DMS53 (cell line): Measurements from ENCODE around the gene LTBP1.
A peak's percentile ranks its signal among the peaks of the same experiment; 100 is the strongest.
"Not testable (repeated sequence)": the region's sequence is repeated elsewhere in the genome, so short reads cannot be mapped to it uniquely, and the experiment has no call there.

Source experiments
- DNase-seq: peaks from one replicate; lab custom pipeline; 2025; lab: John Stamatoyannopoulos, UW

LTBP1 gene

GRCh38 chr2:33047939-33048338 is 101.2 kb downstream of the LTBP1 start:
- peak; percentile 43 for DNase-seq

GRCh38 chr2:33051586-33052360 is 105.0 kb downstream of the LTBP1 start:
- peak; percentile 1 for DNase-seq

- DNase-seq = no peak
These were observed 105.6 kb downstream of the LTBP1 start for GRCh38 chr2:33052361-33052735.

- not testable (repeated sequence) for DNase-seq
These were observed 106.0 kb downstream of the LTBP1 start for GRCh38 chr2:33052795-33053194.

GRCh38 chr2:33056170-33056569 is 109.4 kb downstream of the LTBP1 start:
- DNase-seq = no peak

GRCh38 chr2:33057307-33058028 is 110.7 kb downstream of the LTBP1 start:
- DNase-seq = not testable (repeated sequence)

GRCh38 chr2:33058716-33059470 is 112.1 kb downstream of the LTBP1 start:
- no peak for DNase-seq

- no peak for DNase-seq
These were observed 112.9 kb downstream of the LTBP1 start for GRCh38 chr2:33059471-33060156.

- DNase-seq = no peak
These were observed 113.7 kb downstream of the LTBP1 start for GRCh38 chr2:33060405-33060804.

GRCh38 chr2:33062665-33063250 is 116.0 kb downstream of the LTBP1 start:
- DNase-seq = no peak

GRCh38 chr2:33064349-33064801 is 117.6 kb downstream of the LTBP1 start:
- no peak for DNase-seq

GRCh38 chr2:33067598-33067997 is 120.8 kb downstream of the LTBP1 start:
- DNase-seq = no peak

- DNase-seq = no peak
These were observed 121.5 kb downstream of the LTBP1 start for GRCh38 chr2:33068261-33068660.

- peak; percentile 57 for DNase-seq
These were observed 123.3 kb downstream of the LTBP1 start for GRCh38 chr2:33069894-33070651.

GRCh38 chr2:33071591-33071990 is 124.8 kb downstream of the LTBP1 start:
- no peak for DNase-seq

GRCh38 chr2:33072614-33073013 is 125.9 kb downstream of the LTBP1 start:
- no peak for DNase-seq

- DNase-seq = no peak
These were observed 126.3 kb downstream of the LTBP1 start for GRCh38 chr2:33073018-33073417.

- DNase-seq = no peak
These were observed 127.4 kb downstream of the LTBP1 start for GRCh38 chr2:33074197-33074596.

GRCh38 chr2:33077311-33077710 is 130.6 kb downstream of the LTBP1 start:
- DNase-seq = no peak

GRCh38 chr2:33077844-33078243 is 131.1 kb downstream of the LTBP1 start:
- no peak for DNase-seq

GRCh38 chr2:33081691-33082090 is 134.9 kb downstream of the LTBP1 start:
- no peak for DNase-seq
